ENCODE measurements around the gene MYO1C. TPM values are rescaled to one million over a fixed set of nuclear protein-coding genes. Genes with fewer than 3 reads are reported as not detected.
"Not testable (repeated sequence)": the region's sequence is repeated elsewhere in the genome, so short reads cannot be mapped to it uniquely, and the experiment has no call there.

Gene MYO1C
- total RNA-seq, 4 donors from 2014 or later = 89.1 to 276 (median 116) TPM

DNA sequence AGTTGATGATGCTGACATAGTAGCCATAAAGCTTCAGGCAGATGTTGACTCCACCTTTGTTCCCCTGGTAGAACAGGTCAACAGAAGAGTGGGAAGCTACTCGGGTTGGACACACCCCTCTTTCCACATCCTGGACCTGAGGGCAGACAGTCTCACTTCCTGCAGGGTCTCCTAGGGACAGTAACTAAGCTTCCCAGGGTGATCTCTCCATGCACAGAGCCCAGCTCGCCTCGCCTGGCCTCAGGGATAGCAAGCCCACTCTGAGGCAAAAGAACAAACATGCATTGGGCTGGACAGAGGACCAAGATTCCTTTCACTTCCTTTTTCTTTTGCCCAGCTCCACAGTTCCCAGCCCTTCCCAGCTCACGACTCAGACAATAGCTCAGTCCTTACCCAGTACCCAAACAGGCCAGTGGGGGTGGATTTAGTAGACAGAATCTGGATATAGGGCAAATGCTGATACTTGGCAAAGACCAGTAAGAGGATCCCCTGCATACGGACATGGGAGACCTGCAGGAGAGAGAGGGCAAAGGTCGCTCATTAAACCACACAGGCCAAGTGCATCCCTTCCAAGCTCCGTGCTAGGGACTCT is 16.9 kb upstream of the MYO1C start:
- Histone ChIP-seq H3K4me1 (no peaks in the 10 kb centered on the region), H3K27ac (no peak overlapping the region), H3K27me3 (no peaks in the 10 kb centered on the region), H3K9me3 (no peaks in the 10 kb centered on the region), H3K36me3 (no peaks in the 10 kb centered on the region), H3K4me3 (no peak overlapping the region)
- no peak for DNase-seq
- TF ChIP-seq, protein P1, sequence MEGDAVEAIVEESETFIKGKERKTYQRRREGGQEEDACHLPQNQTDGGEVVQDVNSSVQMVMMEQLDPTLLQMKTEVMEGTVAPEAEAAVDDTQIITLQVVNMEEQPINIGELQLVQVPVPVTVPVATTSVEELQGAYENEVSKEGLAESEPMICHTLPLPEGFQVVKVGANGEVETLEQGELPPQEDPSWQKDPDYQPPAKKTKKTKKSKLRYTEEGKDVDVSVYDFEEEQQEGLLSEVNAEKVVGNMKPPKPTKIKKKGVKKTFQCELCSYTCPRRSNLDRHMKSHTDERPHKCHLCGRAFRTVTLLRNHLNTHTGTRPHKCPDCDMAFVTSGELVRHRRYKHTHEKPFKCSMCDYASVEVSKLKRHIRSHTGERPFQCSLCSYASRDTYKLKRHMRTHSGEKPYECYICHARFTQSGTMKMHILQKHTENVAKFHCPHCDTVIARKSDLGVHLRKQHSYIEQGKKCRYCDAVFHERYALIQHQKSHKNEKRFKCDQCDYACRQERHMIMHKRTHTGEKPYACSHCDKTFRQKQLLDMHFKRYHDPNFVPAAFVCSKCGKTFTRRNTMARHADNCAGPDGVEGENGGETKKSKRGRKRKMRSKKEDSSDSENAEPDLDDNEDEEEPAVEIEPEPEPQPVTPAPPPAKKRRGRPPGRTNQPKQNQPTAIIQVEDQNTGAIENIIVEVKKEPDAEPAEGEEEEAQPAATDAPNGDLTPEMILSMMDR (IDR thresholded peaks at IDR 0.05) = no peak
- TF ChIP-seq POLR2A (IDR thresholded peaks at IDR 0.05) = no peak
- intact Hi-C loops (cut with DNase I; ENCODE audit: low total_unique reads) = no loop called here

DNA sequence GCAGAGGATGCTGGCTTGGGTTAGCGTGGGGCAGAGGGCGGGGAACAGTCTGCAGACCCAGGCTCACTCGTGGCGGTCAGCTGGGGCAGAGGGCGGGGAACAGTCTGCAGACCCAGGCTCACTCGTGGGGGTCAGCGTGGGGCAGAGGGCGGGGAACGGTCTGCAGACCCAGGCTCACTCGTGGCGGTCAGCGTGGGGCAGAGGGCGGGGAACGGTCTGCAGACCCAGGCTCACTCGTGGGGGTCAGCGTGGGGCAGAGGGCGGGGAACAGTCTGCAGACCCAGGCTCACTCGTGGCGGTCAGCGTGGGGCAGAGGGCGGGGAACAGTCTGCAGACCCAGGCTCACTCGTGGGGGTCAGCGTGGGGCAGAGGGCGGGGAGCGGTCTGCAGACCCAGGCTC is 16.2 kb upstream of the MYO1C start:
- H3K36me3 ChIP-seq; H3K27ac ChIP-seq; H3K4me3 ChIP-seq; DNase-seq; H3K9me3 ChIP-seq; H3K27me3 ChIP-seq; intact Hi-C loops (cut with DNase I; ENCODE audit: low total_unique reads); H3K4me1 ChIP-seq: not testable (repeated sequence)

DNA sequence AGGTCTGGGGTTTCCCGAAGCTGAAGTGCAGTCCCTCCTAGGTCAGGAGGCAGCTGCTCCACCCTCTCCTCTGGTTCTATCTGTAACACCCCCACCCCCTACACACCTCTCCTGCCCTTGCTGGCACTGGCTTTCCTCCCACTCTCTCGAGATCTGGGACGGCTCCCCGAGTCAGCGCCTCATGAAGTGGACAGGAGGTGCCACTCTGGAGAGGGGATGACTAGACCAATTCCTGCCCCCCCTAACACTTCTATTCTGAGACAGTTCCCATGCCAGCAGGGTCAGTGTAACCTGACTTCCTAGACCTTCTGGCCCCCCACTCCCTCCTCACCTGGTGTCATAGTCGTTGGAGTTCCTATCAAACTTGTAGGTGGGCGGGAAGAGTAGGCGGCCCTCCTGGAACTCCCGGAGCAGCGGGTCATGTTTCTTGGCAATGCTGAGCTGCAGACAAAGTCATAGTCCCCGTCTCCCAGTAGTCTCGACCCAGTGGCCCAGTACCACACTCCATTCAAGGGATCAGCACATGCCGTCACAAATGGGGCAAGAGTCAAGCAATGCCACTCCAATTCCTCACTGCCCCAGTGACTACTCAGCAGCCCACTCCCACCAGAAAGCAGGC is 14.3 kb upstream of the MYO1C start:
- no peak overlapping the region for H3K27ac ChIP-seq
- H3K9me3 ChIP-seq = no peaks in the 10 kb centered on the region
- intact Hi-C loops (cut with DNase I; ENCODE audit: low total_unique reads) = no loop called here
- DNase-seq = no peak
- H3K4me3 ChIP-seq = no peak overlapping the region
- H3K4me1 ChIP-seq = no peaks in the 10 kb centered on the region
- H3K36me3 ChIP-seq = no peaks in the 10 kb centered on the region
- H3K27me3 ChIP-seq = no peaks in the 10 kb centered on the region
- TF ChIP-seq POLR2A (IDR thresholded peaks at IDR 0.05) = no peak
- TF ChIP-seq, protein P1 (IDR thresholded peaks at IDR 0.05) = no peak

DNA sequence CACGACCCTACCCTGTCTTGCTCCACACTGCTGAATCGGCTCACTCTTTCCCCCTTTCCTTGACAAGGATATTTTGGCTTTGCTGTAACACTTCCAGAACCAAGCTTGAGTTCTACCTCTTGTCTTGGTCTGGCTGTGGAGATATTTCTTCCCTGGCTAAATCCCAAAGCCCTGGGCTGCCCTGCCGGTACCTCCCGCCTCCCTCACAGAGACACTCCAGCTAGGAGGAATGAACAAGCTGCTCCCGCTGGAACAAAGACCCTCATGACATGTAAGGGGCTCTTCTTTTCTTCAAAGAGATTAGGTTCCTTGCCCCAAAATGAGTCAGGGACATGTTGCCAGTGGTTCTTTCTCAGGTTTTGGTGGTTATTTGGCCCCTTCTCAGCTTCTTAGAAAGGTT is 13.1 kb upstream of the MYO1C start:
- Histone ChIP-seq H3K4me1 (no peaks in the 10 kb centered on the region), H3K36me3 (no peaks in the 10 kb centered on the region), H3K27ac (no peak overlapping the region), H3K9me3 (no peaks in the 10 kb centered on the region), H3K4me3 (no peak overlapping the region), H3K27me3 (no peaks in the 10 kb centered on the region)
- TF ChIP-seq POLR2A (IDR thresholded peaks at IDR 0.05) = no peak
- TF ChIP-seq, protein P1 (IDR thresholded peaks at IDR 0.05) = no peak
- DNase-seq = no peak
- intact Hi-C loops (cut with DNase I; ENCODE audit: low total_unique reads) = no loop called here

DNA sequence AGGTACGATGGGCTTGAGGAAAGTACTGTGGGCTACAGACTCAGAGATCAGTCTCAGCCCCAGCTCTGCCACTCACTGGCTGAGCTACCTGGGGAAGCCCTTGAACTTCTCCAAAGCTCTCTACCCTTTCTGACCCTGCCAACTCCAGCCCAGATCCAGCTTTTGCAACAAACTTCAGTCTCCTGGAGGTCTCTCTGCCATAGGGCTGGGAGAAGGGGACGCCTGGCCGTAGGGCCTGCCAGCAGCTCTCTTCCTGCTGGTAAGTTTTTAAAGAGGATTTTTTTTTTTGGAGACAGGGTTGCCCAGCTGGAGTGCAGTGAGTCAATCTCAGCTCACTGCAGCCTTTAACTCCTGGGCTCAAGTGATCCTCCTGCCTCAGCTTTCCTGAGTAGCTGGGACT is 12.4 kb upstream of the MYO1C start:
- Histone ChIP-seq H3K27ac (no peak overlapping the region), H3K4me1 (no peaks in the 10 kb centered on the region), H3K9me3 (no peaks in the 10 kb centered on the region), H3K4me3 (no peak overlapping the region), H3K36me3 (no peaks in the 10 kb centered on the region), H3K27me3 (no peaks in the 10 kb centered on the region)
- intact Hi-C loops (cut with DNase I; ENCODE audit: low total_unique reads) = no loop called here
- DNase-seq = no peak
- TF ChIP-seq, protein P1 (IDR thresholded peaks at IDR 0.05) = no peak
- TF ChIP-seq POLR2A (IDR thresholded peaks at IDR 0.05) = no peak
